HUES64 (cell line): ENCODE measurements around the gene CTNNA1.

ENCODE experiments used
- H3K27ac ChIP-seq: 2 replicates; pipeline ENCODE4 v1.7.0; 2013; ENCODE audit warnings: low read depth, low read length, inconsistent platforms
- H3K27me3 ChIP-seq: 2 replicates; pipeline ENCODE4 v1.6.1; 2013; ENCODE audit warnings: mild to moderate bottlenecking, low read length; ENCODE audit not compliant: insufficient read depth
- H3K36me3 ChIP-seq: 2 replicates; pipeline ENCODE4 v1.6.1; 2013; ENCODE audit warnings: mild to moderate bottlenecking, low read length; ENCODE audit not compliant: insufficient read depth
- H3K4me1 ChIP-seq: 2 replicates; pipeline ENCODE4 v1.6.1; 2013; ENCODE audit warnings: mild to moderate bottlenecking, low read length, moderate library complexity; ENCODE audit not compliant: insufficient read depth
- H3K4me3 ChIP-seq: 2 replicates; pipeline ENCODE4 v1.5.1; 2013; ENCODE audit warnings: mild to moderate bottlenecking, low read length, moderate library complexity
- H3K9ac ChIP-seq: 2 replicates; pipeline ENCODE4 v1.6.1; 2013; ENCODE audit warnings: mild to moderate bottlenecking, low read depth, low read length
- H3K9me3 ChIP-seq: 2 replicates; pipeline ENCODE4 v1.6.1; 2013; ENCODE audit warnings: low read depth, low read length; ENCODE audit not compliant: insufficient read depth
- WGBS: fragments of 150-250, 120-280 bp; methylation state at CpG from one replicate; pipeline ENCODE4 v1.1.7; 2013; ENCODE audit warnings: missing lambda C conversion rate; 5-methylcytosine and 5-hydroxymethylcytosine counted together

Gene CTNNA1

DNA sequence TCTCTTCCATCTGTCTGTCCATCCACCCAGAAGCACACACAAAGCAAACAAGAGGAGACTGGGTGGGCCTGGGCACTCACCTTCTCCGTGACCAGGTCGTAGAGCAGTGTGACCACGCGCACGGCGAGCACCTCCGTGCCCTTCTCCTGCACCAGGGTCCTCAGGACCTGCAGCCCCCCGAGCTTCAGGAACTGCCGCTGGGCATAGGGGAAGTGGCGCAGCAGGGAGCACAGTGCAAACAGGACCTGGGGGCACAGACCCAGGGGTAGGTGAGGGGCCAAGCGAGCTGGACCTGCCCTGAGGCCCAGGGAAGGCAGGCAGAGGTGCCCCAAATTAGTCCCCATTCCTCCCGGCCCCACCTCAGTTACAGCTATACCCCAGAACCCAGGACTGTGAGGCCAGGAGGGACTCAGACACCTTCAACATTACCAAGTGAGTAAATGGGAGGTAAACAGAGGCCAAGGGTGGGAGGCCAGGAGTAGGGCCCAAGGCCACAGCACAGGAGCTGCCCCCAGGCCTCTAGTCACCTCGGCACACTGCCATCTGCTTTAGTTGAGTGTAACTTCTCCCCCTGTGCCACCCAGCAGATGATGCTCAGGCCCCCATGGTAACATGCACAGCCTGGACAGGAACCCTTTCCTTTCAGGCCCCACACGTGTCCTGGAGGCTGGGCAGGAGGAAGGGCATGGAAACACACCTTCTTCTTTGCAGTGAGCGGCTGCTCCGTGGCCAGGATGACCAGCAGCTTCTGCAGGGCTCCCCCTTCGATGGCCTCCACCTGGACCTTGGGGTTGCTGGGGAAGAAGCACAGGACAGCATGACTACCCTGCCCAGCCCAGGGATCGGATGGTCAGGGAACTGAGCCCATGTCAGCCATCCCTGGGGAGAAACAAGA is 198.1 kb downstream of the CTNNA1 start:
- H3K9ac ChIP-seq, result no peak overlapping the region
- peaks cover 11% of the 10 kb centered on the region; the same call in 1 of the 2 replicates for H3K4me1 ChIP-seq
- H3K27me3 ChIP-seq, result no peaks in the 10 kb centered on the region
- WGBS, result 92% methylated on average over 18 of the region's 18 CpGs
- H3K27ac ChIP-seq, result no peak overlapping the region
- no peaks in the 10 kb centered on the region for H3K9me3 ChIP-seq
- no peaks in the 10 kb centered on the region for H3K36me3 ChIP-seq
- no peak overlapping the region for H3K4me3 ChIP-seq

DNA sequence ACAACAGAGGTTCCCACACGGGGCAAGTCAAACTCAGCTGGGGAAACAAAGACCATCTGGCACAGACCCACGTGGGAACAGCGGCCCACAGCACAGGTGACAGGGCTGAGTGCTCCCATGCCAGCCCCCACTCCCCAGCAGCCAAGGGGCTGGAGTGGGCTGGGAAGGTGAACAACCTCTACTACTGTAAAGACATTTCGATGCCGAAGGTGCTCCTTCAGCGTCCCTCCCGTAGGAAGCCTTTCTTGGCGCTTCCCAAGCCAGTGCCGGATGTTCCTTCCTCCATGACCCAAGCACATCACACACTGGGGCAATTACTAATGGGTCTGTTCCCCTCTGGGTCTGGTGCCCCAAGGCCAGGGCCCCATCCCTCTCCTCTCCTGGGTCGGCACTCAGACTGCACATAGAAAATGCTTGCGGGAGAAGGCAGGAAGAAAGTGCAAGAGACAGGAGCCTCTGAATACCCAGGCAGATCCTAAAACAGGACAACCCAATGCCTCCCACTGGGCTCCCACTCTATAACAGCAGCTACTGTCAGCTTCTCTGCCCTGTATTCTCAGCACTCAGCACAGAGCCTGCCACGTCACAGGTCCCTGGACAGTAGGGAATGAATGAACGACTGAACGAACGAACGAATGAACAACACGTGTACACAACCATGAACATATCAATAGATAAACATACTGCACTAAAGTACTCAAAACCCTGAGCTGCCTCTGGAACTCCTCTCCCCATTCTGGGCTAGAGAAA is 198.9 kb downstream of the CTNNA1 start:
- no peak overlapping the region for H3K4me3 ChIP-seq
- peaks cover 11% of the 10 kb centered on the region; the same call in 1 of the 2 replicates for H3K4me1 ChIP-seq
- no peaks in the 10 kb centered on the region for H3K27me3 ChIP-seq
- H3K36me3 ChIP-seq, result no peaks in the 10 kb centered on the region
- no peak overlapping the region for H3K9ac ChIP-seq
- 94% methylated on average over 17 of the region's 17 CpGs for WGBS
- no peak overlapping the region for H3K27ac ChIP-seq
- no peaks in the 10 kb centered on the region for H3K9me3 ChIP-seq

DNA sequence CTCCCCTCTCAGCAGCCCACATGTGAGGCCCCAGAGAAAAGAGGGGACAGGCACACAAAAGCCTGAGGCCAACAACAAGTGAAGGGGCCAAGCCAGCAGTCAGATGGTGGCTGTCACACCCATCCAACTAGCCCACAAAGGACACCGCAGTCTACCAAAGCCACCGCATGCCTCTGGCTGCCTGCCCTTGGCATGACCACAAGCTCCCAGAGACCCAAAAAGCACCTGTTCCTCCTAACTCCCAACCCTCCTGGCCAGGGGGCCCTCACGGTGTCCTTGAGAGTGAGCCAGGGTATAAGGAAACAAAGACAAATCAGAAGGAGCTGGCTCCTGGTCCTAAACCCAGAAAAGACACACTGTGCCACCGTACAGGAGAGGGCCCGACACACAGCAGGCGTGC is 199.7 kb downstream of the CTNNA1 start:
- no peaks in the 10 kb centered on the region for H3K9me3 ChIP-seq
- no peak overlapping the region for H3K9ac ChIP-seq
- peaks cover 11% of the 10 kb centered on the region; the same call in 1 of the 2 replicates for H3K4me1 ChIP-seq
- no peak overlapping the region for H3K4me3 ChIP-seq
- H3K36me3 ChIP-seq, result no peaks in the 10 kb centered on the region
- no peak overlapping the region for H3K27ac ChIP-seq
- WGBS, result 95% methylated on average over 6 of the region's 6 CpGs
- no peaks in the 10 kb centered on the region for H3K27me3 ChIP-seq

DNA sequence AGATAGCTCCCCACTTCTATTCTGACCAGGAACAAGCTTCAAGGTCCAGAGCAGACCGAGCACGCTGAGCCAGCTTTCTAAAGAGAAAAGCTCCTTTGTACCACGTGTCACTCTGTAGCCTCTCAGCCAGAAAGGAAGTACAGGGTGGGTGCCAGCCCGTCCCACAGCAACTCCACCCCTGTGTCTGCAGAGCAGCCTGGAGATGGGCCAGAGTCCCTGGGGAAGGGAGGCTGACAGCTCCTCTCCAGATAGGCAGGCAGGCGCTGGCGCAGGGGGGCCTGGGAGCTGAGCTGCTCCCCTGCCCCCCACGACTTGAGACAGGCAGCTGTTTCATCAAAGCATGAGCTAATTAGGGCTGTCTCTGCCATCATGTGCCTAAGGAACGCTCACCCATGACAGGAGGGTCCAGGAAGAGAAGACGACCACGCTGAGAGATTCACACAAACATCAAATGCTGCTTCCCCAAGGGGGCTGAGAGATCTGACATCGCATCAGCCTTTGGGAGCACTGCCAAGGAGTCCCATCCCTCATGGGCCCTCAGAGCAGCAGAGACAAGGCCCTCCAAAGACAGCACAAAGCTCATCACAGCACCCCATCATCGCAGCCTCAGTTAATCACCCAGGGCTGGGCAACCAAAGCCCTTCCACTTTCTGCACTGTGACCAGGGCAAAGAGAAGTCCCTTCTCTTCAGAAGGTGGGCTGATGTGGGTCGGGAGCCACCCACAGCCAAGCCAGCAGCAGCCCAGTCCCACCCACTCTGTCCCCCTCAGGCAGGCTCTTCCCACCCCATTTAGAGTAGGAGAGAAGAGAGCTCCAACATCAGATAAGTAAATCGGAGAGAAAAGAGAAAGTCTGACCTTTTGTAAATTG is 200.4 kb downstream of the CTNNA1 start:
- peaks cover 10% of the 10 kb centered on the region; the same call in 1 of the 2 replicates for H3K4me1 ChIP-seq
- H3K4me3 ChIP-seq, result no peak overlapping the region
- H3K9ac ChIP-seq, result no peak overlapping the region
- no peaks in the 10 kb centered on the region for H3K9me3 ChIP-seq
- H3K27me3 ChIP-seq, result no peaks in the 10 kb centered on the region
- no peaks in the 10 kb centered on the region for H3K36me3 ChIP-seq
- 87% methylated on average over 14 of the region's 14 CpGs for WGBS
- no peak overlapping the region for H3K27ac ChIP-seq

DNA sequence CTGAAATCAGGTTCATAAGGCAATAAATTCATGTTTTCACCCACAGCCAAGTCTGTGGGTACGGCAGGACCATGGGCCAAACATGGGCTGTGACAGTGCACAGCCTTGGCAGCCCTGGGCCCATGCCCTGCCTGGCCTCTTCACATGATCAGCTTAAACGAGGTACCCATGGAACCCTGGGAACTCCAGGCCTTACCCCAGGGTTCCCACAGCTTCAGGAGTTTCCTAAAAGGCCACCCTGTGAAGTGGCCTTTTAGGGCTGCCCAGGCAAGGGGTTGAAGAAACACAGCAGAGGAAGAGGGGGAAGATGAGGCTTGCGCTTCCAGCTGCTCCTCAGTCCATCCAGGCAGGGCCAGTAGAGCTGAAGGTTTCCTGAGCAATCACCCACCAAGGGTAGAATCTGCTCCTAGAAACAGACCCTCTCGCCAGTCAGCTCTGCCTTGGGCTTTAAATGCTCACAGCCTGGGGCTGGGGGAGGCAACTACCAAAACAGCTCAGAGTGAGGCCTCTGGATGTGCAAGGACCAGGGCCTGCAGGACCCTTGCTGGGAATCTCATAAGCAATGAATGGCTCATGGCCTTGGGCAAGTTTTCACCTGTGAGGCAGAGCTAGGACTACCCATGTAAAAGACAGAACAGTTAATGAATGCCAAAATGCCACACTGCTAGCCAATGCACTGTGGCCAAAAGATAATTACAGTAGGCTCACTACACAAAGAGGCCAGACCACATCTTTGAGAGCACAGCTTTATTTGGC is 201.2 kb downstream of the CTNNA1 start:
- no peaks in the 10 kb centered on the region for H3K36me3 ChIP-seq
- H3K4me3 ChIP-seq, result no peak overlapping the region
- 85% methylated on average over 4 of the region's 4 CpGs for WGBS
- H3K9ac ChIP-seq, result no peak overlapping the region
- H3K27me3 ChIP-seq, result no peaks in the 10 kb centered on the region
- peaks cover 3% of the 10 kb centered on the region; the same call in 1 of the 2 replicates for H3K4me1 ChIP-seq
- no peaks in the 10 kb centered on the region for H3K9me3 ChIP-seq
- no peak overlapping the region for H3K27ac ChIP-seq

DNA sequence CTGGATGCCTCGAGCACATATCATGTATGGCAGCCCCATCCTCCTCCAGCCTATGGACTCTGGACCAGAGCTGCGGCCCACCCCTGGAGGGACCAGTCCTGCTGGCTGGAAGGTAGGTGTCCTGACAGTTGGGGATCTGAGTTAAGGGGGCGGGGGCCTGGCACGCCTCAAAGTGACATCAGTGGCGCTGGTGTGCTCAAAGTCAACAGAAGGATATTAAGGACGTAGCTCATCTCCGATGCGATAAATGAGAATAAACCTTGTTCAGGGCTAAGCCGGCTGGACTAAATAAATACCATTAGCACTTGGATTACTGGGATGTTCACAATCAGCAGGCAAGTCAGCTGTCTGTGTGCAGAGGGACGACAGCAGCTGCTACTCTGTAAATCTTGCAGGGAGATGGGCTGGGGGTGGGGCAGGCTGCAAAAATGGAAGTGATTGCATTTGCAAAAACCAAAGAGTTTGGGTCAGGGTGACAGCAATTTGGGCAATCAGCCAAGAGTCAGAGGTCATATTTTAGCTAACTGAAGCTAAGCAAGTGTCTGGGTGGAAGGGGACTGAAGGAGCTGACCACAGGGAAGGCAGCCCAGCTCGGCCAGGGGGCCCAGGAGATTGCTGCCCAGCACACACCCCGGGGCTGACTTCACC is 201.9 kb downstream of the CTNNA1 start:
- no peaks in the 10 kb centered on the region for H3K9me3 ChIP-seq
- WGBS, result 86% methylated on average over 12 of the region's 12 CpGs
- no peak overlapping the region for H3K27ac ChIP-seq
- no peaks in the 10 kb centered on the region for H3K36me3 ChIP-seq
- H3K4me3 ChIP-seq, result no peak overlapping the region
- no peaks in the 10 kb centered on the region for H3K27me3 ChIP-seq
- H3K4me1 ChIP-seq, result peaks cover 3% of the 10 kb centered on the region; the same call in 1 of the 2 replicates
- no peak overlapping the region for H3K9ac ChIP-seq

DNA sequence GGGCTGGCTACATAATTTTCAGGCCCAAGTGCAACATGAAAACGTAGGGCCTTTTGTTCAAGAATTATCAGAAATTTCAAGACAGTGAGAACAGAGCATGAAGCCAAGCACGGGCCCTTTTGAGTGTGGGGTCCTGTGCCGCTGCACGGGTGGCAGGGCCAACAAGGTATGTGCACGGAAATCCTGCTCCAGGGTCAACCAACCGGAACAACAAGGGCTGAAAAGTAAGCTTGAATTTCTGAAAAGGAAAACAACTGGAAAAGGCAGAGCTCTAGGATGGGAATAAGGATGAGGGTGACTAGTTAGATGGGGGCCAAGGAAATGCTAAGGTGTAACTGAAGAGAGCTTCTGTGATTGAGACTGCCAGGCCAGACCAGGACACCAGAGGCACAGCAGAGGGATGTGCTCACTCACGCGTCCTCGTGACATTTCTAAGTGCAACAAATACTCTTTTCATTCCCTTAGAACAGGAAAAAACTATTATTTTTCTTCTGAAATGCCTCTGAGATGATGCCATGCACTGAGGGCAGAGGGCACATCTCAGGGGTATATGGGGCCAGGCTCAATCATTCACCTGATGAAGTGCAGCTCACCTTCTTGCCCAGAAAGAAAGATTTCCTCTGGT is 202.6 kb downstream of the CTNNA1 start:
- no peak overlapping the region for H3K27ac ChIP-seq
- H3K4me3 ChIP-seq, result no peak overlapping the region
- peaks cover 3% of the 10 kb centered on the region; the same call in 1 of the 2 replicates for H3K4me1 ChIP-seq
- H3K27me3 ChIP-seq, result no peaks in the 10 kb centered on the region
- H3K9me3 ChIP-seq, result no peaks in the 10 kb centered on the region
- no peaks in the 10 kb centered on the region for H3K36me3 ChIP-seq
- WGBS, result 90% methylated on average over 9 of the region's 9 CpGs
- H3K9ac ChIP-seq, result no peak overlapping the region

DNA sequence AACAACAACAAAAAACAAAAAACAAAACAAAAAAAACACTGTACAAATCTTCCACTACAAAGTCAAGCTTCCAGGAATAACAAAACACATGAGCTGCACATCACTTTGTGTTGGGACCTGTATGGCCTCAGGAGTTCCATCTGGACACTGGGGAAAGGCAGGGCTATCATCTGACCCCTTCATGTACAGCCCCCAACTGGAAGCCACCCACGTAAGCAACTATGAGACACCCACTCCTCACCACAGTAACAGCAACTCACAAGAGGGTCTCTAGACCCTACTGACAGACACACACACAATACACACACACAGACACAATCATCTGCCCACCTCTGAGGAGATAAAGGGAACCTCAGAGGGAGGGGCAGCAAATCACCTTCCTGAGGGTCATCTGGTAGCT is 203.6 kb downstream of the CTNNA1 start:
- peaks cover 9% of the 10 kb centered on the region; the same call in 1 of the 2 replicates for H3K4me1 ChIP-seq
- H3K36me3 ChIP-seq, result no peaks in the 10 kb centered on the region
- H3K9ac ChIP-seq, result no peak overlapping the region
- H3K9me3 ChIP-seq, result no peaks in the 10 kb centered on the region
- no peak overlapping the region for H3K4me3 ChIP-seq
- H3K27ac ChIP-seq, result no peak overlapping the region
- WGBS, result 97% methylated on average over 1 of the region's 1 CpG
- H3K27me3 ChIP-seq, result no peaks in the 10 kb centered on the region

DNA sequence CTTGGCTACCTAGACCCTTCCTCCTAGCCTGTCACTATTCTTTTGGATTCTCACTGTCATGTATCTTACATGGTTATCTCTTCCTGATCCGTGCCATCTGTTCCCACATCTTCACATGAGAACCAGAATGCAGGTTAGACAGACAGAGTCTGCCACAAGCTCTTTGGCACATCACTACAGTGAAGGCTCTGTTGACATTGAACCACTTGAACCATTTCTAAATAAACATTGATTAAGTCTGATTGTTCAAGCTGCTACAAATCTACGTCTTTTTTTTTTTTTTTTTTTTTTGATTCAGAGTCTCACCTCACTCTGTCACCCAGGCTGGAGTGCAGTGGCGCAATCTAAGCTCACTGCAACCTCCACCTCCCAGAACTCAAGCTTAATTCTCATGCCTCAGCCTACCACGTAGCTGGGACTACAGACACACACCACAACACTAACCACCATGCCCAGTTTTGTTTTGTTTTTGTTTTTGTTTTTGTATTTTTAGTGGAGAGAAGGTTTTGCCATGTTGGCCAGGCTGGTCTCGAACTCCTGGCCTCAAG is 207.0 kb downstream of the CTNNA1 start:
- Histone ChIP-seq H3K9ac (no peak overlapping the region), H3K27me3 (no peaks in the 10 kb centered on the region), H3K9me3 (no peaks in the 10 kb centered on the region), H3K4me3 (no peak overlapping the region), H3K36me3 (no peaks in the 10 kb centered on the region), H3K27ac (no peak overlapping the region), H3K4me1 (peaks cover 40% of the 10 kb centered on the region)
- WGBS, result 89% methylated on average over 4 of the region's 5 CpGs
